ENCODE results near the gene MYOCD.

MYOCD gene

DNA sequence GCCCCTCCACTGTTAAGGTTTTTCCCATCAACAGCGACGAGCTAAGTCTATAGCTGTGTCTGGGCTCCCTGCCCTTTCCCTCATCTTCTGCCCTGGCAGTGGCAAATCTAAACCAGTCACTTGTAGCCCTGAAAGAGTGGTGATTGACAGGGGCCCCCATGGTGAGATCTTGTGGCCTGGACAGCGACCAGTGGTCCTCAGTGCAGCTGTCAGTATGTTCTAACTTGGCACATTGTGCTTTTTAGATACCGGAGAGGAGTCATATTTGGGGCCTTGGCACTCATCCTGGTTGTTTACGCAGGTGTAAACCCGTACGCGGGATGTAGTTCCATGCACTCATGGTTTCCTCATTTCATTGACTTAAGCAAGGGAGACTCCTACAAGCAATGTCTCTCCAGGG, 66.1 kb downstream of the MYOCD start:
- TF ChIP-seq, protein P1, sequence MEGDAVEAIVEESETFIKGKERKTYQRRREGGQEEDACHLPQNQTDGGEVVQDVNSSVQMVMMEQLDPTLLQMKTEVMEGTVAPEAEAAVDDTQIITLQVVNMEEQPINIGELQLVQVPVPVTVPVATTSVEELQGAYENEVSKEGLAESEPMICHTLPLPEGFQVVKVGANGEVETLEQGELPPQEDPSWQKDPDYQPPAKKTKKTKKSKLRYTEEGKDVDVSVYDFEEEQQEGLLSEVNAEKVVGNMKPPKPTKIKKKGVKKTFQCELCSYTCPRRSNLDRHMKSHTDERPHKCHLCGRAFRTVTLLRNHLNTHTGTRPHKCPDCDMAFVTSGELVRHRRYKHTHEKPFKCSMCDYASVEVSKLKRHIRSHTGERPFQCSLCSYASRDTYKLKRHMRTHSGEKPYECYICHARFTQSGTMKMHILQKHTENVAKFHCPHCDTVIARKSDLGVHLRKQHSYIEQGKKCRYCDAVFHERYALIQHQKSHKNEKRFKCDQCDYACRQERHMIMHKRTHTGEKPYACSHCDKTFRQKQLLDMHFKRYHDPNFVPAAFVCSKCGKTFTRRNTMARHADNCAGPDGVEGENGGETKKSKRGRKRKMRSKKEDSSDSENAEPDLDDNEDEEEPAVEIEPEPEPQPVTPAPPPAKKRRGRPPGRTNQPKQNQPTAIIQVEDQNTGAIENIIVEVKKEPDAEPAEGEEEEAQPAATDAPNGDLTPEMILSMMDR (IDR thresholded peaks at IDR 0.05), result no peak
- Histone ChIP-seq H3K4me3 (no peak overlapping the region), H3K27ac (peak overlapping the region; percentile 86 to 90)
- DNase-seq (ENCODE audit: low spot score), result no peak

DNA sequence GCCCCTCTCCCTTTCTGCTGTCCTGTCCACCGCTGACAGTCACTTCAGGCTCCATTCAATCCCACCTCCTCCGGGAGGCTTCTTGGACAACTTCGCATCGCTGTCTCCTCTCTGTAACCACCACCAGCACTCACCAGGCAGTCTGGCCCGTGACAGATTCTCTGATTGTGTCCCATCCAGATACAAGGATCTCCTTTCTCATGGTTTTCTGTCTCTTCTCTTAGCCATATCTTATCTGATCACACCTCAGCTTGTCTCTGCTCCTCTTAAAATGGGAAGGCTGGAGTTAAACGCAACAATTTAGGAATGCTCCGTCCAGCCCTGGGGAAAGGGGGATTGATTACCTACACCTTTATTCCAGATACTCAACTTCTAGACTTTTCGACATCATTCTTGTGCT, 66.7 kb downstream of the MYOCD start:
- no peak for DNase-seq (ENCODE audit: low spot score)
- H3K4me3 ChIP-seq, result no peak overlapping the region
- peak overlapping the region; percentile 86 to 90 for H3K27ac ChIP-seq
- TF ChIP-seq, protein P1 (IDR thresholded peaks at IDR 0.05), result no peak

DNA sequence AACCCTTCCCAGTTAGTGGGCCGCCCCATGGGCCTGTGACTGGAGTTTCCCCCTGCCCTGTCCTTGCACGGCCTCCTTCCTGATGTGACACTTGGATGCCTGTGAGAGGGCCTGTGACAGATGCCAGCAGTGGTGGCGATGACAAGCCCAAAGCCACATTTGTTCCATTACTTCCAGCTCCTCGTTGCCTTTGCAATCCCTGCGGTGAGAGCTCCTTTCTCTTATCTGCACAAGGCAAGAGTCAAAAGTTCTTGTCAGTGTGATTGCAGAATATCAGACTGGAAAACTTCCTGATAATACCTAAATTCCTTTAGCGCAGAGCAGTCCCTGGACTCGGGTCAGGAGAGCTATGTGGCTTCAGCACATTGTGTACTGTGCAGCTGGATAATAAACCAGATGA, 69.2 kb downstream of the MYOCD start:
- no peak for DNase-seq (ENCODE audit: low spot score)
- peak overlapping the region; percentile 1 to 55 for H3K27ac ChIP-seq
- H3K4me3 ChIP-seq, result no peak overlapping the region
- TF ChIP-seq, protein P1 (IDR thresholded peaks at IDR 0.05), result no peak

DNA sequence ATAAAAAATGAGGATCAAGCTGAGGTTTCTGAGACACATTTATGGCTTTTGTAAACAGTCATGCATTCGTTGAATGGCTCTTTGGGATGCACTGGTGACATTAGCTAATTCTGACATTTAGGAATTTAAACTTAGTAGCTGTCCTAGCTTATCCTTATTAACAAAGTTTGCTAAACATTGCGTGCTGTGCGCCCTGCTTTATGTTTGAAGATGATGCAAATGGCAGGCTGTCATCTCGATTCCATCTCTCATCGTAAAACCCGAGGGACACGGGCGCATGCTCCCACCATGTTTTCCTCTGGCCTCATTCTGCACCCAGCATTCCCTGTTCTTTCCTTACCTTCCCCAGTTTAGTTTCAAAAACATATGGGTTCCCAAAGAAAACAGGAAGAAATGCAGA, 69.8 kb downstream of the MYOCD start:
- Histone ChIP-seq H3K4me3 (no peak overlapping the region), H3K27ac (peak overlapping the region in 1 of 2 donors; percentile 55)
- TF ChIP-seq, protein P1 (IDR thresholded peaks at IDR 0.05), result no peak
- DNase-seq (ENCODE audit: low spot score), result no peak

DNA sequence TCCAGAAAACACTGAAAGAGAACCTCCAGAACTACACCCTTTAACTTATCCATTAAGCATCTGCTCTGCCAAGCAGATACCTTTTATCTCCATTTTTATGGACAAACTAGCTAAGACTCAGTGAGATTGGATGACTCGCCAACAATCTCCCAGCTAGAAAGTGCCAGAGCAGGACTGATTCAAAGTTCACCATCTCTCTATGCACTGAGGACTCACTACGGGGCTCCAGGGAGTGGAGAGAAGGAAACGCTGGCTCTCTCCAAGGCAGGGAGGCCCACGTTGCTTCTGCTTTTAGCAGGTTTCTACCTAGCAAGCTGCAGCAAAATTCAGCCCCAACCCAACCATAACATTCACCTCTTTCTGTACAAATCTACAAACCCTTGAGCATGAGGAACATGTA, 70.8 kb downstream of the MYOCD start:
- no peak for DNase-seq (ENCODE audit: low spot score)
- H3K4me3 ChIP-seq, result no peak overlapping the region
- TF ChIP-seq, protein P1 (IDR thresholded peaks at IDR 0.05), result no peak
- no peak overlapping the region for H3K27ac ChIP-seq

DNA sequence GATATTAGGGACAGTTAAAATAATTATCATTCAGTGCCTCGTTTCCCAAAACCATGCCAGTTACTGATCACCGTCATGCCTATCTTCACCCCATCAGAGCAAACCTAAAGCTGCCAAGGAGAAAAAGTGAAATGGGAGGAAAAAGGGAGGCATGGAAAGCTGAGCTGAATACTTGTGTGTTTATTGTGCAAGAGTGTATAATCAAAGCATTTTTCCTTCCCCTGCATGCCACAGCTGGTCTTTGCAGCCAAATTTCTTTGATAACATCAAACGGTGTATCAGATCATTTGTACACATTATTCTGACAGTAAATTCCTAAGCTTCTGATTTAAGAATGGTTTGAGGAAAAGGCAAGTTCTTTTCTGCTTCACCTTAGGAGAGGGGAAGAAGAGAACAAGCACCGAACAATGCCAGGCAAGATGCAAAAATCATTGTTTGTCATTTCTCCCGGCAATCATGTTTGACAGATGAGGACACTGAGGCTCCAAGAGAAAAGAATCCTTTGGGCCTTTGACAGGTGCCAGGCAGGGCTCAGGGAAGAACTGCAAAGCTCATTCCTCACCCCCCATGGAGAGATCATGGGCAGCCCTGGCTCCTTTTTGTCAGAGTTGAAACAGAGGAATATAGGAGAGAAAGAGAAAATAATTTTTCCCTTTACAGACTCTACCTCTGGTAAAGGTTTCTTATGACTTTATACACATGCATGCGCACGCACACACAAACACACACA, 72.2 kb downstream of the MYOCD start:
- Histone ChIP-seq H3K4me3 (no peak overlapping the region), H3K27ac (peak overlapping the region in 1 of 2 donors; percentile 19)
- DNase-seq (ENCODE audit: low spot score), result no peak
- TF ChIP-seq, protein P1 (IDR thresholded peaks at IDR 0.05), result no peak

DNA sequence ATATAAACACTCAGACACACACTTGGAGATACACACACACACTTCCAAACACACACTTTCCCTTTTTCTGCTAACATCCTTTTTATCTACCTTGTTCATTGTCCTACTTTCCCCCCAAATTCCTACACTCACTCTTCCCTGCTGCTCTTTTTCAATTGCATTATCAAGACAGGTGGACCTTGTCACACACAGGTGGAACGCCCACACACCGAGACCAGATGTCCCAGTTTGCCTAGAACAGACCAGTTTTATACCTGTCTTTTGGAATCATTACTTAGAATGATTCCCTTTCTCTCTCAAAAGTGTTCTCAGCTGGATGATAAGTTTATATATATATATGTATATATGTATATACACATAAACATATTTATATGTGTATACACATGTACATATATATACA, 72.9 kb downstream of the MYOCD start:
- Histone ChIP-seq H3K27ac (no peak overlapping the region), H3K4me3 (no peak overlapping the region)
- no peak for DNase-seq (ENCODE audit: low spot score)
- TF ChIP-seq, protein P1 (IDR thresholded peaks at IDR 0.05), result no peak
